PC-9 (cell line): ENCODE data around the gene TIAM2. TPM values are rescaled to one million over a fixed set of nuclear protein-coding genes. Genes with fewer than 3 reads are reported as not detected.

Experiments used
- BruUV-seq: library from RNA; stranded (reverse); fragments of 400-500 nt; replicated peaks from 2 replicates; lab custom pipeline; 2021; lab: Mats Ljungman, UMichigan
- CTCF ChIA-PET: fragments of 300-600 bp; sonication (Branson Sonifier 250); formaldehyde crosslinking; loops from one replicate; lab custom pipeline; 2022; ENCODE audit warnings: antibody characterized with exemption; lab: Charles Lee
- POLR2A ChIA-PET: fragments of 300-600 bp; sonication (Branson Sonifier 250); formaldehyde crosslinking; loops from one replicate; lab custom pipeline; 2022; ENCODE audit warnings: antibody characterized with exemption; ENCODE audit not compliant: unreplicated experiment; lab: Charles Lee
- DNase-seq, 2 experiments: peaks; one replicate each; pipeline versions ENCODE4 v3.0.0 to v3.0.0-alpha.2; 2015 to 2022; ENCODE audit warnings: mixed read lengths in 1 of 2
- H2AFZ ChIP-seq: fragments of 200-600 bp; sonication (generic); 2 replicates; pipeline ENCODE4 v1.8.1; 2017; ENCODE audit warnings: antibody characterized with exemption
- H3F3A ChIP-seq: fragments of 200-600 bp; sonication (generic); 2 replicates; pipeline ENCODE4 v1.8.1; 2017; ENCODE audit warnings: antibody characterized with exemption, mild to moderate bottlenecking, low read depth; ENCODE audit not compliant: insufficient read depth
- H3K27ac ChIP-seq: fragments of 200-600 bp; sonication (generic); 2 replicates; pipeline ENCODE4 v1.6.1; 2016; ENCODE audit warnings: mixed run types
- H3K27me3 ChIP-seq: fragments of 200-600 bp; sonication (generic); 2 replicates; pipeline ENCODE4 v1.6.1; 2016; ENCODE audit warnings: low read depth, mixed run types; ENCODE audit not compliant: insufficient read depth
- H3K36me3 ChIP-seq: fragments of 200-600 bp; sonication (generic); 2 replicates; pipeline ENCODE4 v1.6.1; 2016; ENCODE audit warnings: low read depth, mixed run types
- H3K4me1 ChIP-seq: fragments of 200-600 bp; sonication (generic); replicated peaks from 2 replicates; pipeline ENCODE4 v1.6.1; 2016; ENCODE audit warnings: mixed run types; ENCODE audit not compliant: insufficient read depth
- H3K4me2 ChIP-seq: fragments of 200-600 bp; sonication (generic); 2 replicates; pipeline ENCODE4 v1.6.1; 2017; ENCODE audit warnings: mixed run types
- H3K4me3 ChIP-seq: fragments of 200-600 bp; sonication (generic); 2 replicates; pipeline ENCODE4 v1.6.1; 2016; ENCODE audit warnings: mixed run types
- H3K79me2 ChIP-seq: fragments of 200-600 bp; sonication (generic); 2 replicates; pipeline ENCODE4 v1.6.1; 2017; ENCODE audit warnings: low read depth, mixed run types
- H3K9me2 ChIP-seq: fragments of 200-600 bp; sonication (generic); 2 replicates; pipeline ENCODE4 v1.8.1; 2017; ENCODE audit warnings: mild to moderate bottlenecking; ENCODE audit not compliant: insufficient read depth
- H3K9me3 ChIP-seq: fragments of 200-600 bp; sonication (generic); 2 replicates; pipeline ENCODE4 v1.8.1; 2016; ENCODE audit warnings: low read depth; ENCODE audit not compliant: insufficient read depth
- H4K20me1 ChIP-seq: fragments of 200-600 bp; sonication (generic); 2 replicates; pipeline ENCODE4 v1.8.1; 2017; ENCODE audit not compliant: insufficient read depth
- CTCF ChIP-seq: fragments of 200-600 bp; sonication (generic); conservative IDR thresholded peaks from 2 replicates; pipeline ENCODE4 v1.6.1; 2017; ENCODE audit warnings: mixed run types, antibody characterized with exemption, mild to moderate bottlenecking, moderate library complexity
- EZH2 ChIP-seq: fragments of 200-600 bp; sonication (generic); IDR thresholded peaks from 2 replicates; pipeline ENCODE4 v1.8.0; 2017; ENCODE audit warnings: antibody characterized with exemption, low read depth
- intact Hi-C: fragments of 100-400 bp; cut with micrococcal nuclease; formaldehyde crosslinking; loops from one replicate; pipeline ENCODE4 v1.10.0; 2022; ENCODE audit not compliant: unreplicated experiment
- total RNA-seq: library from RNA; stranded (reverse); gene quantifications from 2 replicates; pipeline ENCODE4 v1.2.3, GENCODE V29; 2021

Gene TIAM2
- total RNA-seq, 1 experiment from 2014 or later = 11.4 TPM

DNA sequence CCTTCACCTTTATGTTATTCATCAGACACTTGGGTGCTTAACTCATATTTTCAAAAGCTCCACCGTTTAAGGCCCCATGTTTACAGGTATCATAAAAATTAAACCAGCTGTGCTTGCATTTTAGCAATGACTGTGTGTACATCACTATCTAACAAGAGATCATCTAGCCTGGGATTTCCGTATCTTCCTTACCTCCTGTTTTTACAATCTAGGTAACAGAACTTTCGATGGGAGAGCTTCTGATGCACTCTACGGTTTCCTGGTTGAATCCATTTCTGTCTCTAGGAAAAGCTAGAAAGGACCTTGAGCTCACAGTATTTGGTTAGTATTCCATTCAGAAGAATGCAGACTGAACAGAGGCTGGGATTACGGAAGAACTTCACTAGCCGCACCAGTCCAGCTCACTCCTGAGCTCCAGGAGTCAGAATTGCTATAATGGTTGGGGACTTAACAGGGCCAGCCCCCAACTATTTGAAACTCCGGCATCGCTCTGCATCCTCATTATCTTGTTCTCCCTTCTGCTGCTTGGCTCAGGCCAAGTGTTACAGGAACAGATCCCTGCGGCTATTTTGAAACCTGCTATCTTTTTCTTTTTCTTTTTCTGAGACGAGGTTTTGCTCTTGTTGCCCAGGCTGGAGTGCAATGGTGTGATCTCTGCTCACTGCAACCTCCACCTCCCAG, 255.7 kb downstream of the TIAM2 start:
- H3F3A ChIP-seq = peaks cover 48% of the 10 kb centered on the region
- H3K36me3 ChIP-seq = peaks cover 14% of the 10 kb centered on the region
- H3K4me3 ChIP-seq = no peak overlapping the region
- peaks cover 41% of the 10 kb centered on the region for H3K4me1 ChIP-seq
- no peaks in the 10 kb centered on the region for H3K9me2 ChIP-seq
- H3K4me2 ChIP-seq = no peak overlapping the region
- no peak overlapping the region for H3K27ac ChIP-seq
- no peaks in the 10 kb centered on the region for H3K27me3 ChIP-seq
- intact Hi-C loops = no loop called here
- H2AFZ ChIP-seq = no peak overlapping the region
- H3K9me3 ChIP-seq = peaks cover 10% of the 10 kb centered on the region; the same call in 1 of the 2 replicates
- TF ChIP-seq CTCF = no peak
- no peak for TF ChIP-seq EZH2
- CTCF ChIA-PET = interaction anchor here (0.5 to 0.6 kb wide), 2 partner anchors 31 to 87 kb away, joined by 3 read pairs; no protein-coding TSS in a partner anchor
- no peak for DNase-seq
- POLR2A ChIA-PET = interaction anchor here (0.7 kb wide), 1 partner anchor 25 kb away, joined by 4 read pairs; no protein-coding TSS in a partner anchor
- no peaks in the 10 kb centered on the region for H3K79me2 ChIP-seq
- H4K20me1 ChIP-seq = no peaks in the 10 kb centered on the region
- no TSS peak for BruUV-seq

DNA sequence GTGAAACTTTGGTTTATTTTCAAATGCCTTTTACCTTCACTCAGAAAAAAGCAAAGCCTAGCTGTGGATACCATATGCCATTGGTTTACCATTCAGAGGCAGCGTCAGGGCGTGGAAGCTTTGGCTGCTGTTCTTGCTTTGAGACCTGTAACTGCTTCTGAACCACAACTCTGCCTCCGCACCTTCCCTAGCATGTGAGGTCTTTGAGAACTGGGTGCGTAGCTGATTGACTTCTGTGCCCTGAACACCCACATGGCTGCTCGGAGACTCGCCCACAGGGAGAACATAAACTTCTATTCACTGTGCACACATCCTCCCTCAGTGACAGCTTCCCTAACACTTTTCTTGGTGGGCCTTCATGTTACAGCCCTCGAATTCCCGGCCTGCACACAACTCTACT, 257.5 kb downstream of the TIAM2 start:
- Histone ChIP-seq H3K27me3 (no peaks in the 10 kb centered on the region), H3K79me2 (no peaks in the 10 kb centered on the region), H2AFZ (no peak overlapping the region), H3K36me3 (peaks cover 11% of the 10 kb centered on the region), H3K27ac (no peak overlapping the region), H3K9me2 (no peaks in the 10 kb centered on the region), H4K20me1 (no peaks in the 10 kb centered on the region), H3F3A (peaks cover 36% of the 10 kb centered on the region), H3K4me3 (no peak overlapping the region), H3K4me2 (no peak overlapping the region), H3K4me1 (peaks cover 32% of the 10 kb centered on the region), H3K9me3 (no peaks in the 10 kb centered on the region)
- CTCF ChIA-PET = no interaction called here
- no peak for TF ChIP-seq EZH2
- no peak for TF ChIP-seq CTCF
- intact Hi-C loops = no loop called here
- POLR2A ChIA-PET = interaction anchor here (0.6 kb wide), 1 partner anchor 381 kb away, joined by 6 read pairs; no protein-coding TSS in a partner anchor
- no TSS peak for BruUV-seq
- no peak for DNase-seq

GRCh38 chr6:155253337-155253736, 258.2 kb downstream of the TIAM2 start:
- Histone ChIP-seq H3K79me2 (no peaks in the 10 kb centered on the region), H3K36me3 (peaks cover 11% of the 10 kb centered on the region), H2AFZ (no peak overlapping the region), H3K4me3 (no peak overlapping the region), H3F3A (peaks cover 29% of the 10 kb centered on the region), H3K27ac (peak overlapping the region; percentile 63), H4K20me1 (no peaks in the 10 kb centered on the region), H3K4me1 (peaks cover 24% of the 10 kb centered on the region), H3K4me2 (peak overlapping the region; percentile 22), H3K27me3 (no peaks in the 10 kb centered on the region), H3K9me2 (no peaks in the 10 kb centered on the region), H3K9me3 (no peaks in the 10 kb centered on the region)
- CTCF ChIA-PET = no interaction called here
- intact Hi-C loops = no loop called here
- POLR2A ChIA-PET = interaction anchor here (0.6 kb wide), 1 partner anchor 32 kb away, joined by 3 read pairs; no protein-coding TSS in a partner anchor
- no peak for TF ChIP-seq EZH2
- TF ChIP-seq CTCF = no peak
- no TSS peak for BruUV-seq
- peak; percentile 9 to 60 for DNase-seq
